Liver (tissue), 9 donors: ENCODE data around the gene ZAP70. TPM values are rescaled to one million over a fixed set of nuclear protein-coding genes. Genes with fewer than 3 reads are reported as not detected.

ENCODE experiments used
- DNase-seq: peaks from one replicate; pipeline ENCODE4 v3.0.0-alpha.2; 2017; ENCODE audit warnings: low spot score
- H3K27ac ChIP-seq, 2 donors: one replicate each; pipeline ENCODE4 v1.7.0; 2013; ENCODE audit warnings: inconsistent platforms in 2 of 2, low read length in 2 of 2, control low read depth in 1 of 2, low read depth in 1 of 2, mild to moderate bottlenecking in 1 of 2
- H3K27me3 ChIP-seq, 4 donors: one replicate each; pipeline versions ENCODE4 v1.6.1 to v1.7.0; 2013; ENCODE audit warnings: low read length in 3 of 4, inconsistent platforms in 1 of 4, mild to moderate bottlenecking in 1 of 4, moderate library complexity in 1 of 4; ENCODE audit not compliant: control insufficient read depth in 4 of 4, insufficient read depth in 4 of 4
- H3K36me3 ChIP-seq, 4 donors: one replicate each; pipeline versions ENCODE4 v1.6.1 to v1.7.0; 2013; ENCODE audit warnings: low read length in 3 of 4, mild to moderate bottlenecking in 3 of 4, low read depth in 1 of 4, moderate library complexity in 1 of 4; ENCODE audit not compliant: control insufficient read depth in 4 of 4, insufficient read depth in 3 of 4
- H3K4me1 ChIP-seq, 4 donors: one replicate each; pipeline versions ENCODE4 v1.6.1 to v1.7.0; 2013; ENCODE audit warnings: low read length in 3 of 4, mild to moderate bottlenecking in 3 of 4, moderate library complexity in 1 of 4; ENCODE audit not compliant: control insufficient read depth in 4 of 4, insufficient read depth in 4 of 4
- H3K4me3 ChIP-seq, 3 donors: one replicate each; pipeline versions ENCODE4 v1.6.1 to v1.7.0; 2013; ENCODE audit warnings: low read length in 3 of 3, control low read depth in 1 of 3, low read depth in 1 of 3, mild to moderate bottlenecking in 1 of 3
- H3K9ac ChIP-seq, 2 donors: one replicate each; pipeline ENCODE4 v1.7.0; 2013; ENCODE audit warnings: low read length in 2 of 2, mild to moderate bottlenecking in 2 of 2, moderate library complexity in 2 of 2, control low read depth in 1 of 2, low read depth in 1 of 2
- H3K9me3 ChIP-seq, 4 donors: one replicate each; pipeline versions ENCODE4 v1.6.1 to v1.7.0; 2013; ENCODE audit warnings: low read length in 3 of 4; ENCODE audit not compliant: control insufficient read depth in 4 of 4
- ATF3 ChIP-seq: IDR thresholded peaks from 2 replicates; pipeline ENCODE4 v1.6.1; 2016; ENCODE audit warnings: antibody characterized with exemption
- CTCF ChIP-seq: fragments of 150-350 bp; IDR thresholded peaks from 2 replicates; pipeline ENCODE4 v1.5.1; 2017; ENCODE audit warnings: improper control_type of control experiment, low read depth, low read length; ENCODE audit not compliant: missing input control
- EGR1 ChIP-seq, 2 donors: IDR thresholded peaks; 2 replicates each; pipeline ENCODE4 v1.6.1; 2016 to 2018; ENCODE audit warnings: antibody characterized with exemption in 2 of 2, low read depth in 2 of 2
- FOXA1 ChIP-seq: IDR thresholded peaks from 2 replicates; pipeline ENCODE4 v1.6.1; 2016; ENCODE audit warnings: antibody characterized with exemption
- FOXA2 ChIP-seq: IDR thresholded peaks from 2 replicates; pipeline ENCODE4 v1.6.1; 2016; ENCODE audit warnings: antibody characterized with exemption
- GABPA ChIP-seq, 2 donors: IDR thresholded peaks in 1 of 2; conservative IDR thresholded peaks in 1 of 2; 2 replicates each; pipeline ENCODE4 v1.6.1; 2016; ENCODE audit warnings: antibody characterized with exemption in 2 of 2, mild to moderate bottlenecking in 1 of 2, moderate library complexity in 1 of 2
- HNF4A ChIP-seq, 2 donors: conservative IDR thresholded peaks; 2 replicates each; pipeline ENCODE4 v1.6.1; 2016; ENCODE audit warnings: antibody characterized with exemption in 2 of 2, mild to moderate bottlenecking in 2 of 2
- HNF4G ChIP-seq: IDR thresholded peaks from 2 replicates; pipeline ENCODE4 v1.6.1; 2016; ENCODE audit warnings: antibody characterized with exemption
- JUND ChIP-seq, 2 donors: IDR thresholded peaks; 2 replicates each; pipeline ENCODE4 v1.6.1; 2016; ENCODE audit warnings: antibody characterized with exemption in 2 of 2
- MAX ChIP-seq: IDR thresholded peaks from 2 replicates; pipeline ENCODE4 v1.6.1; 2016; ENCODE audit warnings: antibody characterized with exemption
- NR2F2 ChIP-seq: IDR thresholded peaks from 2 replicates; pipeline ENCODE4 v1.6.1; 2016; ENCODE audit warnings: antibody characterized with exemption
- RAD21 ChIP-seq, 2 donors: IDR thresholded peaks; 2 replicates each; pipeline ENCODE4 v1.6.1; 2016; ENCODE audit warnings: antibody characterized with exemption in 2 of 2, mild to moderate bottlenecking in 2 of 2
- REST ChIP-seq: IDR thresholded peaks from 2 replicates; pipeline ENCODE4 v1.6.1; 2016; ENCODE audit warnings: antibody characterized with exemption, mild to moderate bottlenecking
- RXRA ChIP-seq, 2 donors: IDR thresholded peaks; 2 replicates each; pipeline ENCODE4 v1.6.1; 2017 to 2018; ENCODE audit warnings: antibody characterized with exemption in 2 of 2, mild to moderate bottlenecking in 1 of 2
- SP1 ChIP-seq: IDR thresholded peaks from 2 replicates; pipeline ENCODE4 v1.6.1; 2018; ENCODE audit warnings: antibody characterized with exemption, mild to moderate bottlenecking
- TAF1 ChIP-seq: conservative IDR thresholded peaks from 2 replicates; pipeline ENCODE4 v1.6.1; 2016; ENCODE audit warnings: antibody characterized with exemption, mild to moderate bottlenecking
- YY1 ChIP-seq: IDR thresholded peaks from 2 replicates; pipeline ENCODE4 v1.6.1; 2016; ENCODE audit warnings: antibody characterized with exemption, mild to moderate bottlenecking
- ZBTB33 ChIP-seq: IDR thresholded peaks from 2 replicates; pipeline ENCODE4 v1.6.1; 2016; ENCODE audit warnings: antibody characterized with exemption
- WGBS: extraction: QIAGEN DNeasy Blood & Tissue Kit; methylation state at CpG from one replicate; pipeline ENCODE4 v1.1.7; 2013; 5-methylcytosine and 5-hydroxymethylcytosine counted together
- polyA plus RNA-seq, 2 donors: library from polyadenylated mRNA; stranded (reverse) in 1 of 2; unstranded in 1 of 2; fragments of 200-250 nt in 1 of 2; fragments of >200 nt in 1 of 2; fragmentation: Nextera tagmentation in 1 of 2; extraction: Ambion mirVana in 1 of 2; gene quantifications; one replicate each; pipeline versions ENCODE4 v1.2.1 to v1.2.3, GENCODE V29; 2013 to 2015
- total RNA-seq, 2 donors: library from RNA; depleted of rRNA; stranded (reverse); fragments of >200 nt; gene quantifications; one replicate each; pipeline ENCODE4 v1.2.3, GENCODE V29; 2014
- donor health status: healthy.
- donor health status: healthy.
- donor health status: healthy.
- donor health status: healthy.
- donor health status: healthy.

ZAP70 gene
- total and polyA plus RNA-seq, 4 donors = 1.2 to 4.9 (median 1.4) TPM

GRCh38 chr2:97775074-97775473 is 61.7 kb downstream of the ZAP70 start (continued):
- TF ChIP-seq ZBTB33 = no peak
- TF ChIP-seq HNF4A (conservative IDR thresholded peaks at IDR 0.05) = no peak
- no peak for TF ChIP-seq EGR1 (IDR thresholded peaks at IDR 0.05; ENCODE audit: low read depth in 2 of 2)

GRCh38 chr2:97779141-97779540 is 65.8 kb downstream of the ZAP70 start:
- no peaks in the 10 kb centered on the region for H3K4me1 ChIP-seq
- H3K27ac ChIP-seq = no peak overlapping the region
- 88% methylated on average over 4 of the region's 4 CpGs for WGBS
- peaks cover 7 to 18% (median 10%) of the 10 kb centered on the region in 4 donors for H3K36me3 ChIP-seq
- H3K27me3 ChIP-seq = no peaks in the 10 kb centered on the region
- DNase-seq = no peak
- H3K9me3 ChIP-seq = no peaks in the 10 kb centered on the region
- no peak for TF ChIP-seq YY1
- TF ChIP-seq CTCF = no peak
- TF ChIP-seq HNF4A (conservative IDR thresholded peaks at IDR 0.05) = no peak
- TF ChIP-seq NR2F2 = no peak
- TF ChIP-seq EGR1 (IDR thresholded peaks at IDR 0.05; ENCODE audit: low read depth in 2 of 2) = no peak
- TF ChIP-seq FOXA2 = no peak
- no peak for TF ChIP-seq ATF3
- TF ChIP-seq RAD21 (IDR thresholded peaks at IDR 0.05) = no peak
- TF ChIP-seq JUND (IDR thresholded peaks at IDR 0.05) = no peak
- no peak overlapping the region for H3K9ac ChIP-seq
- H3K4me3 ChIP-seq = no peak overlapping the region

- no peak overlapping the region for H3K27ac ChIP-seq
- H3K4me1 ChIP-seq = no peaks in the 10 kb centered on the region
- H3K9me3 ChIP-seq = no peaks in the 10 kb centered on the region
- no peak overlapping the region for H3K4me3 ChIP-seq
- 94% methylated on average over 4 of the region's 4 CpGs for WGBS
- no peak for DNase-seq
- H3K36me3 ChIP-seq = peaks cover 0 to 3% (median 2%) of the 10 kb centered on the region in 4 donors
- TF ChIP-seq NR2F2 (no peak), HNF4A (conservative IDR thresholded peaks at IDR 0.05) (no peak), TAF1 (no peak), SP1 (no peak), HNF4G (no peak), EGR1 (IDR thresholded peaks at IDR 0.05; ENCODE audit: low read depth in 2 of 2) (no peak), ATF3 (no peak), YY1 (no peak), CTCF (no peak), RXRA (IDR thresholded peaks at IDR 0.05) (no peak), FOXA1 (no peak), GABPA (IDR thresholded peaks at IDR 0.05 in 1 of 2, conservative IDR thresholded peaks at IDR 0.05 in 1 of 2) (no peak), RAD21 (IDR thresholded peaks at IDR 0.05) (no peak), REST (no peak), MAX (no peak), FOXA2 (no peak)
- no peak overlapping the region for H3K9ac ChIP-seq
- H3K27me3 ChIP-seq = no peaks in the 10 kb centered on the region
These were observed 68.6 kb downstream of the ZAP70 start for GRCh38 chr2:97781981-97782380.
